Stimulated activated CD4-positive, alpha-beta T cell treated with anti-CD3 and anti-CD28 coated beads, Interleukin-4, amount 100 ng/mL, for 4 hours (primary cell): ENCODE measurements around the gene C17orf100.
"Not testable (repeated sequence)": the region's sequence is repeated elsewhere in the genome, so short reads cannot be mapped to it uniquely, and the experiment has no call there.

Experiments used
- DNase-seq, 2 experiments: peaks; one replicate each; pipeline ENCODE4 v3.0.0-alpha.2; 2020

The C17orf100 gene

GRCh38 chr17:6670571-6670970 lies 19.0 kb downstream of the C17orf100 start:
- DNase-seq = no peak

GRCh38 chr17:6670999-6671398 lies 19.4 kb downstream of the C17orf100 start:
- no peak for DNase-seq

DNA sequence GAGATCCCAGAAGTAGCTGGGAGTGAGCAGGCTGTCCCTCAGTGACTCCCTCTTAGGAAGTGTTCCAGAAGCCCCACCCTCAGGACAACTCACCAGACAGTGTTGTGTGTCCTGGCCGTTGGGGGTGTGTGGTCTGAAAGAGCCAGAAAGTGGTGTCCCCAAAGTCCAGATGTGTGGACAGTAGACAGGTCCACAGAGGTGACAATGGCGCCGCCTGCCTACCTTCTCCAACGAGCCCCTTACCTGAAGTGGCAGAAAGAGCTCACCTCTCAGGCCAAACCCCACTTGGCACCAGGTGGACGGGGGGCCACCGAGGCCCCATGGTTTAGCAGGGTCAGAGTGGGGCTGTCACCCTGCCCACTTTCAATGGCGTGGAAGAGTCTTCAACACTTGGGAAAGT lies 19.9 kb downstream of the C17orf100 start:
- no peak for DNase-seq

GRCh38 chr17:6674586-6674985 lies 23.0 kb downstream of the C17orf100 start:
- no peak for DNase-seq

DNA sequence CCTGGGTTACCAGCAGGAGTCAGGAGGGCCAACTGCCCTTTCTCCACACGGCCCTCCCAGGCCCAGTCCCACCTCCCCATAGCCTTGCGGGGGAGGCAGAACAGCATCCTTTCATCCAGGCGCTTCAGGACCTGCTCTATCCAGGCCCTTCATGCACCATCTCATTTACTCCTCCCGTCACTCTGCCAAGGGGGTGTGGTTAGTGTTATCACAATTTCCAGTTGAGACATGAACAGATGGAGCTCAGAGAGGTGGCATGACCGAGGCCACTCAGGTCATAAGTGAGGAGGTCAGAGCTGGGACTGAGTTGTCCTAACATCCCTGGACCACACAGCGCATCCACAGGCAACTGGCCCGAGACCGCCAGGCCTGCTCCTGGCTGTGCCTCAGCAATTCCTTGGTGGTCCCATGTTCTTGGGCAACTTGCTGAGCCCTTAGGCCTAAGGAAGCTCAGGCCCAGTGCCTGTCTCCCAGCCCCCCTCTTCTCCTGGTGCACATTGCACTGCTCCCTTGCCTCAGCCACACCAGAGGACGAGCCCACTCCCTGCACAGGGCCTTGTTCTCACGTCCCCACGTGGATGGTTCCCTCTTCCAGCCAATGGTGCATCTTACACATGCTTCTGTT lies 23.8 kb downstream of the C17orf100 start:
- DNase-seq = no peak

GRCh38 chr17:6676802-6677157 lies 25.2 kb downstream of the C17orf100 start:
- no peak for DNase-seq

DNA sequence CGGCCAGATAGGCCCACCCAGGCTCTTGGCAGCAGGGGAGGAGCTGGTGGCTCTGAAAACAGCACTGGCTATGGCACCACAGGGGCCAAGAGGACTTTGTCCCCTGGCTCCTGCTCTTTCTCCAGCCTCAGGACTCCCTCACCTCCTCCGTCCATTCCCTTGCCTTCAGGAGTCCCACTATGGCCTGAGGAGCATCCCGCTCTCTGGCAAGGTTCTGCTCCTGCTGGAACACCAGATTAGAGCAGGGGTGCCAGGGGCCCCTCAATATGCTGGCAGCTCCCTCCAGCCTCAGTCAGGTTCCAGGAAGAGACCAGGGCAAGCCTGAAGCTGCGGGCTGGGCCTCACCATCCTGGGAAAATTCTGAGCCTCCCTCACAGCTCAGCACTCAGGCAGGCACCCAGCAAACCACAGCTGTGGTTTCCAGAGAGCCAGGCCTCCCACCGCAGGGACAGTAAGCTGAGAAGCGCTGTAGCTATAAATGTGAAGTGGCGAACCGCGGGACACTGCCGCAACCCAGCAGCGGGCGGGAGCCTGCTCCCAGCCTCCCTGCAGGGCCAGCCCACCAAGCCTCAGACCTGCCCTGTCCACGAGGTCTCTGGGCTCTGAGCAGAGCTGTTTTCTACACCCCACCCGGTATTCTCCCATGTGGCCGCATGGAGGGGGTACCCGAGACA lies 25.7 kb downstream of the C17orf100 start:
- no peak for DNase-seq

DNA sequence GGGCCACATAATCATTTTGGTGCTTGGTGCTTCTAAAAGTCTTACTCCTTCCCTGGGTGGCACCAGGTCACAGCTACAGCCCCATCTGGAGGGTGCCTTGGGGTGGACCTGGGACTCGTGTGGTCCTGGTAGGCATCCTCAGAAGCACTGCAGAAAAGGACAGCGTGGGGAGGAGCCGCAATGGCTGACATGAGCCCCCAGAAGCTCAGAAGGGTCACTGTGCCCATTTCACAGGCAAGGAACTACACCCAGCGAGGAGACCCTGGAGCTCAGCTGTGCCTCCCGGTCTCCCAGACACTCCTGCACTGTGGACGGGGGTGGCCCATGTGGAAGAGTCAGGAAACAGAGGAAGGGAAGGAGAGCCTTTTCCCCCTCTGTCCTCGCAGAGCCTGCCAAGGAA lies 26.4 kb downstream of the C17orf100 start:
- no peak for DNase-seq

DNA sequence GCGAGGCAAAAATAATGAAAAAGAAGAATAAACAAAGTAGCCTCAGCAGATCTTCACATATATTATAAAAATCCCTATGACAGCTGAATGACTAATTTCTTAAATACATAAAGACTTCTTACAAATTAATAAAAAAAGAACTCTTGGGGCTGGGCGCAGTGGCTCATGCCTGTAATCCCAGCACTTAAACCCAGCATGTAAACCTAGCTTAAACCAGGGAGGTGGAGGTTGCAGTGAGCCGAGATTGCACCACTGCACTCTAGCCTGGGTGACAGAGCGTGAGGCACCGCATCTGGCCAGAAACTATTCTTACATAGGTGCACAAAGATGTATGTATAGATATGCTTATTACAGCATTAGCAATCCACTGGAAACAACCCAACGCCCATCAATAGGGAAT lies 27.7 kb downstream of the C17orf100 start:
- no peak for DNase-seq

GRCh38 chr17:6681176-6681575 lies 29.6 kb downstream of the C17orf100 start:
- DNase-seq = no peak

DNA sequence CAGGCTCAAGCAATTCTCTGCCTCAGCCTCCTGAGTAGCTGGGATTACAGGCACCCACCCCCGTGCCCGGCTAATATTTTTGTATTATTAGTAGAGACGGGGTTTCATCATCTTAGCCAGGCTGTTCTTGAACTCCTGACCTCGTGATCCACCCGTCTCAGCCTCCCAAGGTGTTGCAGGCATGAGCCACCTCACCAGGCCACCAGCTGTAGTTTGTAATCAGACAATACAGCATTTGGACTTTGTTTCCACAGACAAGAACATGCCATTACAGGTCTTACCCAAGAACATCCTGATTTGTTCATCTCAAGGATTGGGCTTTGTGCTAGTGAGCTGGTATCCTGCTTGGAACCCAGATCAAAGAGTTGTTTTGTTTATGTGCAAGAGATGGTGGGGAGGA lies 30.1 kb downstream of the C17orf100 start:
- no peak for DNase-seq

DNA sequence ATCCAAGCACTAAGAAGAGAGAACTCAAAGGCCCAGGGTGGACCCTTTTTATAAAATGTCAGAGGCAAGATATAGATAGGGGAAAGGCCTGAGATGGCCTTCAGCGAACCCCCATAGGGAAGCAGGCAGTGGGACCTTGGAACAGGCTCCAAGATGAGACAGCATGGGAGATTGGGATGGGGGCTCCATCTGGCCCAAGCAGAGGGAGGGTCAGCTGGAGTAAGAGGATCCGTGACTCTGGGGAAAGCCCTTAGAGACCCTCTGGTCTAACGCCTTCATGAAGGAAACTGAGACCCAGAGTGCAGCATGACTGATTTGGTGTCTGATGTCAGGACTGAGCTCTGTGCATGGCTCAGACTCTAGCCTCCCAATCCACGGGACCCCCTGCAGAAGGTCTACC lies 30.8 kb downstream of the C17orf100 start:
- no peak for DNase-seq

- DNase-seq = no peak
Observed at GRCh38 chr17:6683081-6683684, 31.6 kb downstream of the C17orf100 start.

- no peak for DNase-seq
Observed at GRCh38 chr17:6683730-6684459, 32.3 kb downstream of the C17orf100 start.

- DNase-seq = no peak
Observed at GRCh38 chr17:6684460-6684783, 32.9 kb downstream of the C17orf100 start.

DNA sequence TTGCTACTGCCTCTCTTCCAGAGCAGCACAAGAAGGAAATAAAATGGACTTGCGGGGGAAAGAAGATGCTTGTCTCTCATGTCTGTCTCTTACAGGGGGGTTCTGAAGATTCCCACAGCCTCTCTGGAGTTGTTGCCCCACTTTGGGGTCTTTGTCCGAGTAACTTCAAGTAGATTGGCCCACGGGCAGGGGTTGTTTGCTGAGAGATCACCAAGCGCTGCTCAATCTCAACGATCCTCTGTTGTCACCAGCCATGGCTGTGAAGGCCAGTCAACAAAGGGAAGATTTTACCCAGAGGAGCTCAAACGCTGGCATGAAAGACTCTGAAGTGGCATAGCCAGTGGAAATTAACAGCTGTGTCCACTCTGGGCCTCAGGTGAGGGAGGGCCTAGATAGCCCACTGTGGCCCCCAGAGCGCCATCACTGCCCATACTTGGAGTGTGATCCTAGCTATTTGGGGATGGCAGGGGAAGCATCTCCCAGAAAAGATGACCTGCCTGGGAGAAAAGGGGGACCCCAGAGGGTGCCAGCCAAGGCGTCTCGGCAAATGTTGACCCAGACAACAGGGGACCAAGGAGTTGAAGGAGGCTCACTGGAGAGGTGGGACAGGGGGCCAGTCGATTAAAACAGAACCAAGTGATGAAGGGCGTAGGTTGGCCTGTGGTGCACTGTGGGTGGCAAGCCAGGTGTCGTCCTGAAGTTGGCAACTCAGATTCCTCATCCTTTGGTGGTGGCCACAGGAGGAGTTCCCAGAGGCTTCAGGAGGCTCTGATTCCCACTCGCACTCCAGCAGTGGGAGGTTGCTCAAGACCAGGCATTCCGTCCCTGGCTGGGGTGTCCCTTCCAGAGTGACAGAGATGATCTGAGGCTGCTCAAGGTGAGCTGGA lies 33.6 kb downstream of the C17orf100 start:
- no peak for DNase-seq

GRCh38 chr17:6686026-6686425 lies 34.5 kb downstream of the C17orf100 start:
- DNase-seq = no peak

DNA sequence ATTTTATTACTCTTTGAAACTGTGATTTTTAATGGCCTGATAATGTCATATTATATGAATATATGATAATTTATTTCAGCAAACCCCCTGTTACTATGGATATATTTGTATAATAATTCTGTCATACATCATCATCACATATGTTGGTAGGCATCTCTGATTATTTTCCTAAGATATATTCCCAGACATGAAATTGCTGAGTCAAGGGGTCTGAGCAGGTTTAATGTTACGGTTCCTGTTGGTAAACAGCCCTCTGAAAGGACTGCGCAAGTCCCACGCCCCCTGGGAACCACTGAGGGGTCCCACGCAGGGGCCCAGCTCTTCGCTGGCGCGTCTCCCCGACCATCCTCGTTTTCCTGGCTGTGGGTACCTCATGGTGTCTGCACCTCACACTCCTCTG lies 37.4 kb downstream of the C17orf100 start:
- DNase-seq = no peak

- no peak for DNase-seq
Observed at GRCh38 chr17:6690641-6691040, 39.1 kb downstream of the C17orf100 start.

- no peak for DNase-seq
Observed at GRCh38 chr17:6691546-6691945, 40.0 kb downstream of the C17orf100 start.

DNA sequence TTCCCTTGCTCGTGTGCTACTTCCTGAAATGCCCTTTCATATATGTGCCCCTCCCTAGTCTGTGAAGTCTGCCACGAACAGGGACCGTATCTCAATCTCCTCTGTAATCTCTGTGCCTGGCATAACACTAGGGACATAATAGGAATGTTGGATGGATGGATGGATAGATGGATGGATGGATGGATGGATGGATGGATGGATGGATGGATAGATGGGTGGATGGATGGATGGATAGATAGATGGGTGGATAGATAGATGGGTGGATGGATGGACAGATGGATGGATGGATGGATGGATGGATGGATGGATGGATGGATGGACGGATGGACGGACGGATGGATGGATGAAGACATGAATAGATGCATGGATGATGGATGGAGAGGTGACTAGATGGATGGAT lies 40.4 kb downstream of the C17orf100 start:
- DNase-seq = not testable (repeated sequence)

DNA sequence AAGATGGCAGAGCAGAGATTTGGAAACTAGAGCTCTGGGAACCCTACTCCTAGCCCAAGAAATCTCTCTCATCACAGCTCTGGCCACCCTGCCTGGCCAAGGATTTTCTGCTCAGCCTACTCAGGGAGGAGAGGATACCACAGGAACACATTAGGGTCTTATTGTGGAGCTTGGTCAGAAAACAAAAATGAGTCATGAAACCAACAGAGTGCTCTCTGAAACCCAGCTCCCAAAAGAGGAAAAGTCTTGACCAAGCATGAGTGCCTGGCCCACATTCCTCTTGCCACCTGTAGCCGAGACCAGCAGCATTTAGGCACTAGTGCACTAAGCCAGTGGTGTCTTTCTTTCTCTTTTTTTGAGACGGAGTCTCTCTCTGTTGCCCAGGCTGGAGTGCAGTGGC lies 43.5 kb downstream of the C17orf100 start:
- no peak for DNase-seq

- DNase-seq = no peak
Observed at GRCh38 chr17:6695565-6695964, 44.0 kb downstream of the C17orf100 start.
